SH-SY5Y (cell line): ENCODE results near the gene LCP2.

Experiments
- GATA2 ChIP-seq: IDR thresholded peaks from 2 replicates; pipeline ENCODE4 v1.6.1; 2011; ENCODE audit warnings: mild to moderate bottlenecking, low read depth, low read length
- GATA3 ChIP-seq: IDR thresholded peaks from 2 replicates; pipeline ENCODE4 v1.6.1; 2011; ENCODE audit warnings: low read depth, mild to moderate bottlenecking, low read length, moderate library complexity

DNA sequence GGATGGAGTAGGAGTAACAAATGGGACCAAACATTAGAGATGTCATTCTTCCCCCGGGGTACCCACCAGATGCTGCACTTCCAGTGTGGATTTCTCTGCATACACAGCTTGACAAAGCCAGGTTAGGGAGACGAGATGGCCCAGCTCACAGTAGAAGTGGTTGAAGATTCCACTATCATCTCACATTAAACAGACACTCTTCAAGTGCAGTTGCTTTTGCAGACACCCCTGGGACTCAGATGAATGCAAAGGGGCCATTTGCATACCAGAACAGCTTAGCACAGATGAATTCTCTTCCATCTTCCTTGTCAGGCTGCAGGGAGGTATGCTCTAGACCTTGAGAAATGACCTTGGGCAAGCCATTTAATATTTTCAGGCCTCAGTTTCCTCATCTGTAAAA lies 77.4 kb downstream of the LCP2 start:
- TF ChIP-seq GATA3 (no peak), GATA2 (no peak)
